BE2C (cell line): Measurements from ENCODE around the gene GATAD2A.

Experiments
- DNase-seq: peaks from one replicate; pipeline ENCODE4 v3.0.0-alpha.2; 2020
- H3K27me3 ChIP-seq: fragments of 250-450 bp; sonication (Bioruptor Pico); 2 replicates; pipeline ENCODE4 v1.5.1; 2020; ENCODE audit warnings: mild to moderate bottlenecking
- H3K36me3 ChIP-seq: fragments of 250-450 bp; sonication (Bioruptor Pico); 2 replicates; pipeline ENCODE4 v1.5.1; 2020; ENCODE audit warnings: mild to moderate bottlenecking
- H3K4me1 ChIP-seq: fragments of 250-450 bp; sonication (Bioruptor Pico); 2 replicates; pipeline ENCODE4 v1.5.1; 2020
- H3K4me3 ChIP-seq: 2 replicates; pipeline ENCODE4 v1.5.1; 2011; ENCODE audit warnings: low read depth, low read length
- H3K9me3 ChIP-seq: fragments of 250-450 bp; sonication (Bioruptor Pico); 2 replicates; pipeline ENCODE4 v1.5.1; 2020
- CTCF ChIP-seq: IDR thresholded peaks from 2 replicates; pipeline ENCODE4 v1.5.1; 2012; ENCODE audit warnings: mild to moderate bottlenecking, low read depth, low read length

GATAD2A gene

GRCh38 chr19:19439176-19439482, 33.7 kb downstream of the GATAD2A start:
- Histone ChIP-seq H3K9me3 (no peaks in the 10 kb centered on the region), H3K4me3 (no peak overlapping the region), H3K27me3 (no peaks in the 10 kb centered on the region), H3K36me3 (peaks cover 8% of the 10 kb centered on the region), H3K4me1 (no peaks in the 10 kb centered on the region)
- no peak for TF ChIP-seq CTCF
- DNase-seq, result no peak

GRCh38 chr19:19443283-19443682, 37.8 kb downstream of the GATAD2A start:
- no peak for TF ChIP-seq CTCF
- Histone ChIP-seq H3K36me3 (no peaks in the 10 kb centered on the region; the same call in 1 of the 2 replicates), H3K9me3 (no peaks in the 10 kb centered on the region), H3K27me3 (no peaks in the 10 kb centered on the region), H3K4me1 (no peaks in the 10 kb centered on the region), H3K4me3 (no peak overlapping the region)
- DNase-seq, result no peak

GRCh38 chr19:19443902-19444680, 38.6 kb downstream of the GATAD2A start:
- DNase-seq, result no peak
- TF ChIP-seq CTCF, result no peak
- no peaks in the 10 kb centered on the region; the same call in 1 of the 2 replicates for H3K36me3 ChIP-seq
- H3K9me3 ChIP-seq, result no peaks in the 10 kb centered on the region
- H3K27me3 ChIP-seq, result no peaks in the 10 kb centered on the region
- H3K4me3 ChIP-seq, result no peak overlapping the region
- H3K4me1 ChIP-seq, result no peaks in the 10 kb centered on the region

- Histone ChIP-seq H3K36me3 (no peaks in the 10 kb centered on the region; the same call in 1 of the 2 replicates), H3K27me3 (no peaks in the 10 kb centered on the region), H3K4me1 (no peaks in the 10 kb centered on the region), H3K4me3 (no peak overlapping the region), H3K9me3 (no peaks in the 10 kb centered on the region)
- TF ChIP-seq CTCF, result no peak
- DNase-seq, result no peak
Measured at GRCh38 chr19:19444681-19445155, 39.2 kb downstream of the GATAD2A start.

GRCh38 chr19:19445288-19445687, 39.8 kb downstream of the GATAD2A start:
- Histone ChIP-seq H3K4me1 (no peaks in the 10 kb centered on the region), H3K4me3 (no peak overlapping the region), H3K27me3 (no peaks in the 10 kb centered on the region), H3K36me3 (no peaks in the 10 kb centered on the region; the same call in 1 of the 2 replicates), H3K9me3 (no peaks in the 10 kb centered on the region)
- DNase-seq, result no peak
- TF ChIP-seq CTCF, result no peak

- H3K4me1 ChIP-seq, result no peaks in the 10 kb centered on the region
- H3K9me3 ChIP-seq, result no peaks in the 10 kb centered on the region
- no peaks in the 10 kb centered on the region; the same call in 1 of the 2 replicates for H3K36me3 ChIP-seq
- no peaks in the 10 kb centered on the region for H3K27me3 ChIP-seq
- DNase-seq, result no peak
- no peak overlapping the region for H3K4me3 ChIP-seq
- TF ChIP-seq CTCF, result no peak
Measured at GRCh38 chr19:19445911-19446361, 40.5 kb downstream of the GATAD2A start.
